HG03097 (cell line): ENCODE results near the gene PDP2.

ENCODE experiments used
- ATAC-seq: cut with Tn5 transposase; IDR thresholded peaks from one replicate; pipeline ENCODE4 v1.9.1; 2021; ENCODE audit not compliant: unreplicated experiment, low FRiP score

The PDP2 gene, protein sequence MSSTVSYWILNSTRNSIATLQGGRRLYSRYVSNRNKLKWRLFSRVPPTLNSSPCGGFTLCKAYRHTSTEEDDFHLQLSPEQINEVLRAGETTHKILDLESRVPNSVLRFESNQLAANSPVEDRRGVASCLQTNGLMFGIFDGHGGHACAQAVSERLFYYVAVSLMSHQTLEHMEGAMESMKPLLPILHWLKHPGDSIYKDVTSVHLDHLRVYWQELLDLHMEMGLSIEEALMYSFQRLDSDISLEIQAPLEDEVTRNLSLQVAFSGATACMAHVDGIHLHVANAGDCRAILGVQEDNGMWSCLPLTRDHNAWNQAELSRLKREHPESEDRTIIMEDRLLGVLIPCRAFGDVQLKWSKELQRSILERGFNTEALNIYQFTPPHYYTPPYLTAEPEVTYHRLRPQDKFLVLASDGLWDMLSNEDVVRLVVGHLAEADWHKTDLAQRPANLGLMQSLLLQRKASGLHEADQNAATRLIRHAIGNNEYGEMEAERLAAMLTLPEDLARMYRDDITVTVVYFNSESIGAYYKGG

DNA sequence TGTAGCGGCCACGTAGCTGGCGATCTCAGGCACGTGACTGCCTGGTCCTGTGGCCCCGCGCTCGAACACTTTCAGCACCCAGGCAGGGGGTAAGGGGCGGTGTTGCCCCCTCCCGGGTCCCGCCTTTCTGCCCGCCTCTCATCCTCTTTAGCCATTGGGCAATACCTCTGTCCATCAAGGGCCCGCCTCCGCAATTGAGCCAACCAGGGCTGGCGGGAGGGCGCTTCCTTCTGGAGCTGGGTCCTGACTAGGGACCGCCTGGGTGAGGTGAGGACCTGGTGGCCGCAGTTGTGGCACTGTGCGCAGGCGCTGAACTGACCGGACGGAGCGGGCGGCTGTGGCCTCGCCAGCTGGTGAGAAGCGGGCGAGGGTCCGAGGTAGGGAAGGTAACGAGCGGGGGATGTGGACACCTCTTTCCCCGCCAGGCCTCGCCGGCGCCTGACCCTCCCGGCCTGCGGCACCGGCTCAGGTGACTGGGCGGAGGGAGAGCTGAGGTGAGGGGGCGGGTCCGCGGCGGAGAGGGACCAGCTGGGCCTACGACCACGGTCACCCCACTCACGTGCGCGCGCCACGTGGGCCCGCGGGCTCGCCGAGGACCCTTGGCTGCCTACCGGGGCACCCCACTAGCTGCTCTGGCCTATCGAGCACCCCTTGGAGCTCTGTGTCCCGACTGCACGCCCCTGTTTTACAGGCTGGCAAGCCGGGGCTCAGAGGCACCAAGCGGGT is at the start of gene PDP2:
PDP2 (plus strand) TSS at position 228 of the 726 bp plus-strand sequence. CDS start 3,770 bp downstream, outside the sequence.
- peak; percentile 95 for ATAC-seq

GRCh38 chr16:66832190-66832589 is 48.1 kb upstream of the PDP2 start:
- no peak for ATAC-seq

DNA sequence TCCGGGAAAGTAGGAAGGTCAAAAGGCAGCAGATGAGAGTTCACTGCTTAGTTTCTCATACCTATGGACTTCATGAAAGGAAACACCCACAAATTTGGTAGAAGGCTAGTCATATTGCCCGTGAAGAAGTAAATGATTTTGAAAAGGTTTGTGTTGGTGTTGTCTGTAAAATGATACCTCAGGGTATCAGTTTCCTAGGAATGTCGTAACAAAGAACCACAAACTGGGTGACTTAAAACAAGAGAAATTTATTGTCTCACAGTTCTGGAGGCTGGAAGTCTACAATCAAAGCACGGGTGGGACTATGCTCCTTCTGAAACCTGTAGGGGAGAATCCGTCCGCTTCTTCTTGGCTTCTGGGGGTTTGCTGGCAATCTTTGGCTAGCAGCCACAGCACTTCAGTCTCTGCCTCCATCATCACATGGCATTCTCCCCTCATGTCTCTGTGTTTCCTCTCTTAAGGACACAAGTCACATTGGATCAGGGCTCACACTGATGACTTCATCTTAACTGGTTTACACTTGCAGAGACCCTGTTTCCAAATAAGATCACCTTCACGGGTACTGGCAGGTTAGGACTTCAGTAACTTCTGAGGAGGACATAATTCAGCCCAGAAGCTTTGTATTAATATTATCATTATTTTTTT is 47.5 kb upstream of the PDP2 start:
- no peak for ATAC-seq

DNA sequence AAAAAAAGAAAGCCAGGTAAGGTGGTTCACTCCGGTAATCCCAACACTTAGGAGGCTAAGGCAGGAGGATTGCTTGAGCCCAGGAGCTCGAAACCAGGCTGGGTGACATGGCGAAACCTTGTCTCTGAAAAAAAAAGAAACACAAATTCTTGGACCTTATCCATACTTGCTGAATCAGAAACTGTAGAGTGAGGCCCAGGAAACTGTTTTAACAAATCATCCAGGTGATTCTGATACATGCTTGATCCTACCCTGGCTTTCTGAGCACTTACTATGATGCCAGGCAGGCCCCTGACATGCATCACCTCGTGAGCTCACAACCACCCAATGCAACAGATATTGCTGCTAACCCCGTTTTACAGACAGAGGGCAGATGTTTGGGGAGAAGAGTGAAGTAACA is 45.6 kb upstream of the PDP2 start:
- no peak for ATAC-seq

GRCh38 chr16:66840883-66841282 is 39.4 kb upstream of the PDP2 start:
- ATAC-seq: no peak

- ATAC-seq: no peak
These were observed 38.9 kb upstream of the PDP2 start for GRCh38 chr16:66841366-66841765.

GRCh38 chr16:66842765-66843164 is 37.5 kb upstream of the PDP2 start:
- ATAC-seq: no peak

- no peak for ATAC-seq
These were observed 37.1 kb upstream of the PDP2 start for GRCh38 chr16:66843191-66843590.

GRCh38 chr16:66844009-66844341 is 36.3 kb upstream of the PDP2 start:
- no peak for ATAC-seq

DNA sequence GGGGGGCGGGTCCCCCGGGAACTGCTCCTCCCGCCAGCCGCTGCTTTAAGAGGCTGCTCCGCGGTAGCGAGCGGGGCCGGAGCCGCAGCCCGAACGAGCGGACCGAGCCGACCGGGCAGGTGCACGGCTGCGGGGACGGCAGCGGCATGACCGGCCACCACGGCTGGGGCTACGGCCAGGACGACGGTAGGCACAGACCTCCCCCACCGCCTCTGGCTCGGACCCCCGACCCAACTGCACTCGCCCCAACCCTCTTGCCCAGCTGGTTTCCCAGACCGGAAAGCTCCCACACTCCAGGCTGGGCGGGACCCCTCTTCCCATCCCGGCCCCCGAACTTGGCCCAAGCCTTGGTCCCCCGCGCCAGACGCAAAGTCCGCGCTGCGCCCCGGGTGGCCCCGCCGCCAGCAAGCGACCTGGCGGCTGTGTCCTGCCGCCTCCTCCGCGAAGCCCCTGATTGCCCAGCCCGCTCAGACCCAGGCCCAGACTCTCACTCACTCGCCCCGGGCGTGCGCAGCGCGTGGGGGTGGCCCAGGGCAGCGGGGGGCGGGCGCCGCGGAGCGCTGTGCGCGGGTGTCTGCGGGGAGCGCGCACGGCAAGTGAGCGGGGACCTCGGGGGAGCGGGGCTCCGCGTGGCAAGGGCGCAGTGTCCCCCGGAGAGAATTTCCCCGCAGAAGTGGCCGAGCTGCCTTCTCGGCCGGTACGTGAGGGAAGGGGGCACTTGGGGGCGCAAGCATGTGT is 35.8 kb upstream of the PDP2 start, which contains the start of gene CA7:
CA7 (plus strand) TSS at position 73 of the 738 bp plus-strand sequence; CDS start at position 147, 74 bp downstream.
- no peak for ATAC-seq

DNA sequence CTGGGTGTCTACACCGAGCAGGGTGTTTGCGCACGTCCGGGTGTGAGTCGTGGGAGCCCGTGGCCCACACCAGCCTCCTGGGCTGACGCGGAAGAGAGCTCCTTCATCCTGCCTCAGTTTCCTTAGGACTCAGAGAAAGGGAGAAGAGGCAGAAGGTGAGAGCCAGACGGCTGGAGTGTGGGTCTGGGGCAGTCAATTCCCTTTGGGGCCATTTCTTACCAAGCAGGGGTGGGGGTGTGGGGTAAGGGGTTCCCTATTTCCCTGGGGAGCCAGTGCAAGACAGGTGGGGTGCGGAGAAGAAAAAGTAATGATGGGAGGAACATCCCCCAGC is 35.3 kb upstream of the PDP2 start:
- no peak for ATAC-seq

GRCh38 chr16:66845791-66846221 is 34.5 kb upstream of the PDP2 start:
- ATAC-seq: no peak

DNA sequence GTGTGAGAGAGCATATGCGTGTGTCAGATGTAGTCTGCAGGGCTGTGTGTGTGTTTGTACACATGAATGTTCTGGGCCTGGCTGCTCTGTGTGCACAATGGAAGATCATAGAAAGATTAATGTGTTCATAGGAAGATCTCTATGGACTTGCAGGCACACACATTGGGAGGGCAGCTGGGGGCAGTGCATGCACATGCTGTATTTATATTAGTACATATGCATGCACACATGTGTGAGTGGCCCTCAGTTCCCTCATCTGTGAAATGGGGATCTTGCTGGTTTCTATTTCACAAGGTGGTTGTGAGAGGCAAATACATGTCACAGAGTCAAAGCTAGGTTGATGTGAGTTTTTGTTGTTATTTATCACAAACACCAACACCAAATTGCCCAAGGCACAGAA is 34.0 kb upstream of the PDP2 start:
- no peak for ATAC-seq

- ATAC-seq: no peak
These were observed 33.5 kb upstream of the PDP2 start for GRCh38 chr16:66846831-66847230.

DNA sequence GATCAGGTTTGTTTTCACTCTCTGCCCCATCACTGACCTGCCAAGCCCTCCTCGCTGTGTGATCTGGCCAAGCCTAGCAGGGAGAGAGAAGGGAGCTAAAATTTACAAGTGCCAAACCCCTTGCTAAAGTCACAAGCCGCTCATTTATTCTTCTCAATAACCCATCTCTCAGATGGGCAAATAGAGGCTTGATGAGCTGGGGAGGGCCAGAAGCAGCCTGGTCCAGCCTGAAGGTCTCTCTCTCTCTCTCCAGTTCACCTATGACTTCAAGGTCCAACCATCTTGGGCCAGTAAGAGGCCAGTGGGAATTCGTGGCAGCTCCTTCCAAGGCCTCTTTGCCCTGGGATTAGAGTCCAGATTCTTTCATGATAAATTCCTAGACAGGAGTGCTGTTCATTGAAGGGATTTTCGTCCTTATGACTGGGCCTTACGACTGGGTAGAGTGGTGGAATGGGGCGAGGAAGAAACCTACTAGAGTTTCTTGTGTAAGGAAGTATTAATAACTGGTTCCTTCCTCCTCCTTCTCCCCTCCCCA is 32.7 kb upstream of the PDP2 start:
- no peak for ATAC-seq

- ATAC-seq: no peak
These were observed 32.1 kb upstream of the PDP2 start for GRCh38 chr16:66848172-66848571.

- no peak for ATAC-seq
These were observed 31.3 kb upstream of the PDP2 start for GRCh38 chr16:66849021-66849420.

DNA sequence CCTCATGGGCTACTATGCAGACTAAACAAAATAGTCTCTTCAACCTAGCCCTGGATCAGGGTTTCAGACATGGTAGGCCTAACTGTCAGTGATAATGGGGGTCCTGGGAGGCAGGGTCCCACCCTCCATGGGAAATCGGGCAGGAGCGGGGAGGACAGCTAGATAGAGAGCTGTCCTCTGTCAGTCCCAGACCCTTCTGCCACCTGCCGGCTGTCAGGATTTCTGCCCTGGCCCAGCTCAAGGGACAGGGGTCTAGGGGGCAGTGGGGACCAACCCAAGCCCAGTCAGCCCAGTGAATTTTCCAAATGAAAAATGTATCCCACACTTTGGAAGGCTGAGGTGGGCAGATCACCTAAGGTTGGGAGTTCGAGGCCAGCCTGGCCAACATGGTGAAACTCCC is 30.8 kb upstream of the PDP2 start:
- ATAC-seq: no peak

GRCh38 chr16:66850115-66850815 is 30.1 kb upstream of the PDP2 start:
- ATAC-seq: no peak
